ENCODE data around the gene TMEM176A.

TMEM176A gene

DNA sequence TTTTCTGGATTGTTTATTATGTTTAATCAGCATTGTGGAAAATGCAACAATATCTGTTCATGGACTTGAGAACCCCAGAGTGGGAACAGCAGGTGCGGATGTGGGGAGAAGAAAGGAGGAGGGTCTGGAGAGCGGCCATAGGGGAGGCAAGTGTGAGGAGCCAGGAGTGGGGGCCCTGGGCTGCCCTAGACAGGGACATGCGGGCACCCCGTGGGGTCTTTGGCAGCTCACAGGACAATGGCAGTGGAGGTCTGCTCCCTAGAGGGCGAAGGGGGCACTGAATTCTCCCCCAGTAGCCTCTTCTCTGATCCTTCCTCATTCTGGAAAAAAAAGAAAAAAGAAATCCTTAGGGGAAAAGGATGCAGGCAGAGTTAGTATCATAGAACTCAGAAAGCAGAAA is 9.3 kb upstream of the TMEM176A start:
- TF ChIP-seq YY1 (IDR thresholded peaks at IDR 0.05; ENCODE audit: low read depth) (no peak), ZBTB7A (IDR thresholded peaks at IDR 0.05; ENCODE audit: low read depth) (no peak), EP300 (IDR thresholded peaks at IDR 0.05; ENCODE audit: borderline replicate concordance) (no peak), RAD21 (IDR thresholded peaks at IDR 0.05; ENCODE audit: low read depth) (no peak), CREB1 (IDR thresholded peaks at IDR 0.05; ENCODE audit: low read depth) (no peak), NFIC (IDR thresholded peaks at IDR 0.05) (no peak), EGR1 (IDR thresholded peaks at IDR 0.05) (no peak), CEBPB (IDR thresholded peaks at IDR 0.05) (no peak), TEAD4 (IDR thresholded peaks at IDR 0.05) (no peak), TAF1 (IDR thresholded peaks at IDR 0.05; ENCODE audit: low read depth) (no peak), TCF12 (IDR thresholded peaks at IDR 0.05; ENCODE audit: low read depth) (no peak), FOXM1 (IDR thresholded peaks at IDR 0.05; ENCODE audit: borderline replicate concordance, low read depth) (no peak)
- TF ChIP-seq, protein P1, sequence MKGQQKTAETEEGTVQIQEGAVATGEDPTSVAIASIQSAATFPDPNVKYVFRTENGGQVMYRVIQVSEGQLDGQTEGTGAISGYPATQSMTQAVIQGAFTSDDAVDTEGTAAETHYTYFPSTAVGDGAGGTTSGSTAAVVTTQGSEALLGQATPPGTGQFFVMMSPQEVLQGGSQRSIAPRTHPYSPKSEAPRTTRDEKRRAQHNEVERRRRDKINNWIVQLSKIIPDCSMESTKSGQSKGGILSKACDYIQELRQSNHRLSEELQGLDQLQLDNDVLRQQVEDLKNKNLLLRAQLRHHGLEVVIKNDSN (IDR thresholded peaks at IDR 0.05): no peak
- TF ChIP-seq, protein P2, sequence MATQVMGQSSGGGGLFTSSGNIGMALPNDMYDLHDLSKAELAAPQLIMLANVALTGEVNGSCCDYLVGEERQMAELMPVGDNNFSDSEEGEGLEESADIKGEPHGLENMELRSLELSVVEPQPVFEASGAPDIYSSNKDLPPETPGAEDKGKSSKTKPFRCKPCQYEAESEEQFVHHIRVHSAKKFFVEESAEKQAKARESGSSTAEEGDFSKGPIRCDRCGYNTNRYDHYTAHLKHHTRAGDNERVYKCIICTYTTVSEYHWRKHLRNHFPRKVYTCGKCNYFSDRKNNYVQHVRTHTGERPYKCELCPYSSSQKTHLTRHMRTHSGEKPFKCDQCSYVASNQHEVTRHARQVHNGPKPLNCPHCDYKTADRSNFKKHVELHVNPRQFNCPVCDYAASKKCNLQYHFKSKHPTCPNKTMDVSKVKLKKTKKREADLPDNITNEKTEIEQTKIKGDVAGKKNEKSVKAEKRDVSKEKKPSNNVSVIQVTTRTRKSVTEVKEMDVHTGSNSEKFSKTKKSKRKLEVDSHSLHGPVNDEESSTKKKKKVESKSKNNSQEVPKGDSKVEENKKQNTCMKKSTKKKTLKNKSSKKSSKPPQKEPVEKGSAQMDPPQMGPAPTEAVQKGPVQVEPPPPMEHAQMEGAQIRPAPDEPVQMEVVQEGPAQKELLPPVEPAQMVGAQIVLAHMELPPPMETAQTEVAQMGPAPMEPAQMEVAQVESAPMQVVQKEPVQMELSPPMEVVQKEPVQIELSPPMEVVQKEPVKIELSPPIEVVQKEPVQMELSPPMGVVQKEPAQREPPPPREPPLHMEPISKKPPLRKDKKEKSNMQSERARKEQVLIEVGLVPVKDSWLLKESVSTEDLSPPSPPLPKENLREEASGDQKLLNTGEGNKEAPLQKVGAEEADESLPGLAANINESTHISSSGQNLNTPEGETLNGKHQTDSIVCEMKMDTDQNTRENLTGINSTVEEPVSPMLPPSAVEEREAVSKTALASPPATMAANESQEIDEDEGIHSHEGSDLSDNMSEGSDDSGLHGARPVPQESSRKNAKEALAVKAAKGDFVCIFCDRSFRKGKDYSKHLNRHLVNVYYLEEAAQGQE (IDR thresholded peaks at IDR 0.05; ENCODE audit: low read depth): no peak
- TF ChIP-seq, protein P3, sequence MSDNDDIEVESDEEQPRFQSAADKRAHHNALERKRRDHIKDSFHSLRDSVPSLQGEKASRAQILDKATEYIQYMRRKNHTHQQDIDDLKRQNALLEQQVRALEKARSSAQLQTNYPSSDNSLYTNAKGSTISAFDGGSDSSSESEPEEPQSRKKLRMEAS (IDR thresholded peaks at IDR 0.05): no peak

DNA sequence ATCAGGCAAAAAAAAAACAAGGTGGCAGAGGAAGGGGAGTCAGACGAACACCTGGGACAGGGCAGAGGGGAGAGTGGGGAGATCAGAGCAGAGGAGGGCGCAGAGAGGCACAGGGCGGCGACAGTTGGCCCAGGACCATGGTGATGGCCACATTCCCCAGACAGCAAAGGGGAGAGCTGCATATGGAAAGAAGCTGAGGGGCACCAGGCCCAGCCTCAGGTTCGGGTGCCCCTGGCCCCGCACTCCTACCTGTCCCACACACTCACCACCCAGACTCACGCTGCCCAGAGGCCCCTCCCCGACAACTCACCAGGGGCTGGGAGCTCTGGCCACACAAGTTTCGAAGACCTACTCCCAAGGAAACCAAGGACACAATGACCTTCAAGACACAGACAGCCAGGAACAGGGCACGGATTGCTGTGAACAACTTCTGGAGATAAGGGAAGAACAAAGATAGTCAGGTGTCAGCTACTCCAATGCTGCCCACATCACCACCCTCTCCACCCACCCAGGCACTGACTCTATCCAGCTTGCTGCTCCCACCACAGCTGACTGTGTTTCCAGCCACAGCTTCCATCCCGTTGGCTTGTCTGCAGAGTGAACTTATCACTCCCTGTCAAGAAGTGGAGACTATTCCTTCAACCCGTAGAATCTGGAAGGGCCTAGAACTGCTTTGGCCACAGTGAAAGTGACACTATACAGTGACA is 8.7 kb upstream of the TMEM176A start:
- TF ChIP-seq YY1 (IDR thresholded peaks at IDR 0.05; ENCODE audit: low read depth) (no peak), ZBTB7A (IDR thresholded peaks at IDR 0.05; ENCODE audit: low read depth) (no peak), EP300 (IDR thresholded peaks at IDR 0.05; ENCODE audit: borderline replicate concordance) (no peak), CREB1 (IDR thresholded peaks at IDR 0.05; ENCODE audit: low read depth) (no peak), FOXM1 (IDR thresholded peaks at IDR 0.05; ENCODE audit: borderline replicate concordance, low read depth) (no peak), CEBPB (IDR thresholded peaks at IDR 0.05) (no peak), TEAD4 (IDR thresholded peaks at IDR 0.05) (no peak), EGR1 (IDR thresholded peaks at IDR 0.05) (no peak), RAD21 (IDR thresholded peaks at IDR 0.05; ENCODE audit: low read depth) (no peak), TAF1 (IDR thresholded peaks at IDR 0.05; ENCODE audit: low read depth) (no peak), TCF12 (IDR thresholded peaks at IDR 0.05; ENCODE audit: low read depth) (no peak), NFIC (IDR thresholded peaks at IDR 0.05) (no peak)
- TF ChIP-seq, protein P2 (IDR thresholded peaks at IDR 0.05; ENCODE audit: low read depth): no peak
- TF ChIP-seq, protein P1 (IDR thresholded peaks at IDR 0.05): no peak
- TF ChIP-seq, protein P3 (IDR thresholded peaks at IDR 0.05): no peak

DNA sequence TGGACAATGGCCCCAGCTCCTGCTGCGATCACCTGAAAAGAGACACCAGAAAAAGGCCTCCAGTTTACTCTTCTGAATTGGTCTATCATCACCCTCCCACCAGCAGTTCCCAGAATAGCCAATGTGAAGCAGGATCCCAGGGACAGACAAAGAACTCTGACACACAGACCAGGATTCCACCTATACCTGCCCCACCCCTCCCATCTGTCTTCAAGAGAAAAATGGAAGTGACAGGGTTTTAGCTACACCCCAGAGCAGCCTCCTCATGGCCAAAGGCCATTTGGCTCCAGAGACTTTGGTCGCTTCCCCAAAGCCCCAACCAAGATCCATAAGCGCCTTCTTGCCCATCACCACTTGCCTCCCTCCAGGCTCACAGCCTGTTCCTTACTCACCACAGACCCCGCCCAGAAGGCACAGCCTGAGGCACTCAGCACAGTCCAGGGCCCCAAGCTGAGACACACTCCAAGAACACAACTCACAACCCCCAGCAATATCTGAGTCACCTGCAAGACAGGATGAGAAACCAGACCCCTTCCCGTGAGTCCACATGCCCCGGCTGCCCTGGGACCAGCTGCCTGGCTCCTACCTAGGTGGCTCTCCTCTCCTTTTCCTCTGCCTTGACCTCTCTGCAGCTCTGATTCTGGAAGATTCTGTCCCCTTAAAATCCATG is 6.9 kb upstream of the TMEM176A start:
- TF ChIP-seq EP300 (IDR thresholded peaks at IDR 0.05; ENCODE audit: borderline replicate concordance) (no peak), TCF12 (IDR thresholded peaks at IDR 0.05; ENCODE audit: low read depth) (no peak), RAD21 (IDR thresholded peaks at IDR 0.05; ENCODE audit: low read depth) (no peak), TAF1 (IDR thresholded peaks at IDR 0.05; ENCODE audit: low read depth) (no peak), YY1 (IDR thresholded peaks at IDR 0.05; ENCODE audit: low read depth) (no peak), EGR1 (IDR thresholded peaks at IDR 0.05) (no peak), TEAD4 (IDR thresholded peaks at IDR 0.05) (no peak), NFIC (IDR thresholded peaks at IDR 0.05) (no peak), CREB1 (IDR thresholded peaks at IDR 0.05; ENCODE audit: low read depth) (no peak), ZBTB7A (IDR thresholded peaks at IDR 0.05; ENCODE audit: low read depth) (no peak), CEBPB (IDR thresholded peaks at IDR 0.05) (no peak), FOXM1 (IDR thresholded peaks at IDR 0.05; ENCODE audit: borderline replicate concordance, low read depth) (no peak)
- TF ChIP-seq, protein P2 (IDR thresholded peaks at IDR 0.05; ENCODE audit: low read depth): no peak
- TF ChIP-seq, protein P3 (IDR thresholded peaks at IDR 0.05): no peak
- TF ChIP-seq, protein P1 (IDR thresholded peaks at IDR 0.05): no peak
